Stimulated activated CD8-positive, alpha-beta memory T cell treated with anti-CD3 and anti-CD28 coated beads, Interleukin-4, amount 100 ng/mL, for 48 hours (primary cell): Measurements from ENCODE around the gene PLXNA2.

ENCODE experiments used
- DNase-seq: peaks from one replicate; pipeline ENCODE4 v3.0.0-alpha.2; 2020

The PLXNA2 gene, protein sequence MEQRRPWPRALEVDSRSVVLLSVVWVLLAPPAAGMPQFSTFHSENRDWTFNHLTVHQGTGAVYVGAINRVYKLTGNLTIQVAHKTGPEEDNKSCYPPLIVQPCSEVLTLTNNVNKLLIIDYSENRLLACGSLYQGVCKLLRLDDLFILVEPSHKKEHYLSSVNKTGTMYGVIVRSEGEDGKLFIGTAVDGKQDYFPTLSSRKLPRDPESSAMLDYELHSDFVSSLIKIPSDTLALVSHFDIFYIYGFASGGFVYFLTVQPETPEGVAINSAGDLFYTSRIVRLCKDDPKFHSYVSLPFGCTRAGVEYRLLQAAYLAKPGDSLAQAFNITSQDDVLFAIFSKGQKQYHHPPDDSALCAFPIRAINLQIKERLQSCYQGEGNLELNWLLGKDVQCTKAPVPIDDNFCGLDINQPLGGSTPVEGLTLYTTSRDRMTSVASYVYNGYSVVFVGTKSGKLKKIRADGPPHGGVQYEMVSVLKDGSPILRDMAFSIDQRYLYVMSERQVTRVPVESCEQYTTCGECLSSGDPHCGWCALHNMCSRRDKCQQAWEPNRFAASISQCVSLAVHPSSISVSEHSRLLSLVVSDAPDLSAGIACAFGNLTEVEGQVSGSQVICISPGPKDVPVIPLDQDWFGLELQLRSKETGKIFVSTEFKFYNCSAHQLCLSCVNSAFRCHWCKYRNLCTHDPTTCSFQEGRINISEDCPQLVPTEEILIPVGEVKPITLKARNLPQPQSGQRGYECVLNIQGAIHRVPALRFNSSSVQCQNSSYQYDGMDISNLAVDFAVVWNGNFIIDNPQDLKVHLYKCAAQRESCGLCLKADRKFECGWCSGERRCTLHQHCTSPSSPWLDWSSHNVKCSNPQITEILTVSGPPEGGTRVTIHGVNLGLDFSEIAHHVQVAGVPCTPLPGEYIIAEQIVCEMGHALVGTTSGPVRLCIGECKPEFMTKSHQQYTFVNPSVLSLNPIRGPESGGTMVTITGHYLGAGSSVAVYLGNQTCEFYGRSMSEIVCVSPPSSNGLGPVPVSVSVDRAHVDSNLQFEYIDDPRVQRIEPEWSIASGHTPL (N-terminal part only)

DNA sequence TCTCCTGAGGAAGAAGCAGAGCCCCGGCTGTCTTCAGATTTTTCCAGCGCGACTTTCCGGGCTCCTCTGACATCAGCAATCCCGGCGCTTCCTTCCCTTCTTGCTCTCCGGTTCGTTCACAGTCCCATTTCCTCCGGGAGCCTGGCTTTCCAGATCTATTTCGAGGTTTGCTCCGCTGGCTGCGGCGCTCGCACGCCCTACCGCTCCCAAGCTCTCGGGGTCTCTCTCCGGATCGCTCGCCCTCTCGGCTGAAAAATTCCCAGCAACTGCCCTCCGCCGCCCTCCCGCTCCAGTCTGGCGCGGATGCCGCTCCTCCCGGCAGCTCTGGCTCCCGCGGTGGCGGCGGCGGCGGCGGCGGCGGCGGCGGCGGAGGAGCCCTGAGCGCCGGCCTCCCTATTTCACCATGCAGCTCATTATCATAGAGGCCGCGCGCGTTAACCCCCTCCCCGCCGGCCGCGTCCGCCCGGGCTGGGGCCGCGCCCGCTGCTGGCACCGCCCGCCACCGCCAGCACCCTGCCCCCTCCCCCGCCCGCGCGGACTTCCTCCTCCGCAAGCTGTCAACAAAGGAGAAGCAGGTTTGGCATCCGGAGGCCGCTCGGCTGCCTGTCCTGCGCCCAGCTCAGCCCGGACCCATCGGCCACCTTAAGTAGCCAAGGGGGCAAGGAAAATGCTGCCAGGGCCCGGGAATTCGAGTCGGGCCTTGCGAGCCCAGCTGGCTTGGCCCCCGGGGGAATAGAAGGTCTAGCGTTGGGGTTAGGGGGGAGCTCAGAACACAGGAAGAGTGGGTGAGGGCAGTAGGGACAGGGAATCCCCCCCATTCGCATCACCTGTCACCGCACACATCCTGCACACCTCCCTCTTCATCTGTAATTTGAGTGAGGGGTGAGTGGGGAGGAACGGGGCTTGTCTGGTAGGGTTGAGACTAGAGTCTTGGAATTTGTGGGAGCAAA lies at the start of gene PLXNA2:
TSS of gene PLXNA2 (minus strand) at position 418 of the 950 bp plus-strand sequence. CDS start 26,462 bp downstream, outside the sequence.
- DNase-seq: peak; percentile 65

DNA sequence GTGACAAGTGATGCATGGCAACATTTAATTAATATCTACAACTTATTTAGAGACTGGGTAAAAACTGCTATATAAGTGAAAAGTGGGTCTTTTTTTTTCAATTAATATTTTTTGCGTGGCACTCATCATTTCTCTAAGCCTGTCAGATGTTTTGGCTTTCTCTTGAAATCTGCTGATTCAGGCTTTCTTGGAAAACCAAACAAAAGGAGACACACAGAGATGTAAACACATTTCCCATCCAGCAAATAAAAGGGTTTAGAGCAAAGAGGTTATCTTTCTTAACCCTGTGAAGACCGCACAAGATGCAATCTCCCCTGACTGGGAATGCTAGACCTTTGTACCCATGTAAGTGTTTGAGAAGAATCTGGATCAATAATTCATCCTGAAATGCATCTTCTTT lies 48.7 kb upstream of the PLXNA2 start:
- DNase-seq: no peak

DNA sequence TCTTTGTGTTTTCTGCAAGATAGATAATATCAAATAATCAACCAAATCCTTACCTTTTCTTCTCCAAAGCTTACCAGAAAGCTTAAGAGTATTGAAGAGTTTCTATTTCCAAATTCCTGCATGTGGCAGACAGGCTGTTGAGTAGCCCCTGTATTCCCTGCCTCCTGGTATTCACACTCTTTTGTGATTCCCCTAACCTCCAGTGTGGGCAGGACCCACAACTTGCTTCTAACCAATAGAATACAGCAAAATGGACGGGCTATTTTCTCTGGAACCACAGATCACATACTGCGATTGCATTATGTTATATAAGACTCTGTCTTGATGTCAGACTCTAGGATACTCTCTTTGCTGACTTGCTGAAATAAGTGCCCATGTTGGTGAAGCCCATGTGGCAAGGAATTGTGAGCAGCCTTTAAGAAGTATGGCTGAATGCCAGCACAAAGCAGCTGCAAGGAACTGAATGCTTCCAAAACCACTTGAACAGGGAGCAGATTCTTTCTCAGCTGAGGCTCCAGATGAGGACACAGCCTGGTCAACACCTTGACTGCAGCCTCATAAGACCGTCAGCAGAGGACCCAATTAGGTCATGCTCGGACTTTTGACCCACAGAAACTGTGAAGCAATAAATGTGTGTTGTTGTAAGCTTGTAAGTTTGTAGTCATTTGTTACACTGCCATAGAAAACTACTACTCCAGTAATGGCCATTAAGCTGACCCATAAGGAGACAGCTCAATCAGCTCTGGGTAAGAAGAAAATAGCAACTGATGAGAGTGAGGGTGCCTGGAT lies 47.9 kb upstream of the PLXNA2 start:
- no peak for DNase-seq

DNA sequence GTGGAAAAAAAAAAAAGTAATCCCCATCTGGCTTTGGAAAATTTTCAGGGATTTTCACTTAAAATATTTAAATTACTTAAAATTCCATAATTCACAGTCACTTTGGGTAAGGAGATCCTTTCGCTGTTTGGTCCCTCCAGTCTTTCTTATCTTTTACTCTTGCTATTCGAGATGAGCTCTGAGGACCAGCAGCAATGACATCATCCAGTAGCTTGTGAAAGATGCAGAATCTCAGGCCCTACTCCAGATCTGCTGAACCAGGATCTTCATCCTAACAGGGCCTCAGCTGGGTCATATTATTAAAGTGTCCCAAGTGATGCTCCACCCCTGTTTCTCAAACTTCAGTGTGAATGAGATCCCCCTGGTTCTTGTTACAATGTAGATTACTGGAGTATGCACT lies 46.9 kb upstream of the PLXNA2 start:
- no peak for DNase-seq

DNA sequence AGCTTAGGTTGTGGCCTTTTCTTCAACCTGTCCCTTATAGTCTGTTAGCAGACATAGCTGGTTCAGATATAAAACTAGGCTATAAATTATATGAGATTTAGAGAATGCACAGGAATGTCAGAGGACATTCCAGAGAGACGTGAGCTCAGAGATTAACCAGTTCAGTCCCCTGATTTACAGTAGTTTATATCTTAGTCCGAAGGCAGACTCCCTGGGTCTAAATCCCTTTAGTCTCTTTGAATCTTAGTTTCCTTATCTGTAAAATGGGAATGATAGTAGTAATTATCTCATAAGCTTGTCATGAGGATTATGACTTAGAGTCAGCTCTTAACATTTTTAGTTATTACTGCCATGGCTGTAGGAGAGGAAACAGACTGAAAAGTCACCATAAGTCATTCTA lies 45.5 kb upstream of the PLXNA2 start:
- no peak for DNase-seq

DNA sequence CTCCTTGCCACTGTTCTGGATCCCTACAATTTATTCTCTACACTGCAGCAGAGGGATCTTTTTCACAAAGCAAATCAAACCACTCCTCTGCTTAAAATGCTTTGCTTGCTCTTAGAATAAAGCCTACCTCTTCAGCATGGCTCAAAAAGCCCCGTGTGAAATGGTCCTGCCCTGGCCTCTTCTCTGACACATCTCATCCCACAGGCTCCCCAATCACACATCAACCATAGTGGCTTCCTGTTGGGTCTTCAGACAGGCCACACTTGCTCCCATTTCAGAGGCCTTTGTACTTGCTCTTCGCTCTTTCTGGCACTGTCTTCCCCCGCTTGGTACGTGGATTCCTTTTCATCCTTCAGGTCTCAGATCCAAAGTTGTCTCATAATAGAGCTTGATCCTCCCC lies 44.3 kb upstream of the PLXNA2 start:
- DNase-seq: no peak

DNA sequence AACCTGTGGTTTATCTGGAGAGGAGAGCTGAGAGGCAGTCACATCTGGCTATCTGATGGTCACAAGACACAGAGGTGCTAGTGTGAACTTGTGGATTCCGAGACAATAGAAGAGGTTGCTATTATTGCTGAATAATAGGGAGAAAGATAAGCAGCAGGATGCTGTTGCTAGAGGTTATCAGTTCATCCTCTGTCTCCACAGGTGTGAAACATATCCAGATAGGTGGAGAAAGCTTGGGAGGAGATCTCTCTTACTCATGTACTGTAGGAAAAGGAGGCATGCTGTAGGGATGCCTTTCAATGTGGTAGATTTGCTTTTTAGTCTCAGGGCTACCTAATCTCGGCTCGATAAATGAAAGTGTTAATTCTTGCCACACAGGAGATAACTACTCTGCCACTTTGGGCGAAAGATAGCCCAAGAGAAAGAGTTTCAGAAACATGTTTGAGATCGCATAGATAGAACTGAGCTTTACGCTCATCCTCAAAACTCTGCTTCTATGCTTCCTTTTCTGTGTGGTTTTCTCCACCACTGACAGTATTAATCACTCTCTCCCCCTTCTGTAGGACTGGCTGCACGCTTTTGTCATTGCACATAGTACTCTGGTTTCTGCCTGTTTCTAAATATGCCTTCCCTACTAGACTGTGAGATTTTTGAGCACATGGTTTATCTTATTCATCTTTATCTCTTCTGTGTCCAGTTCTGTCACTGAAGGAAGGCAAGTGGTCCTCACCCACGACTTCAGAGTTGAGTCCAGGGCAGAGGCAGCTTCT lies 36.7 kb upstream of the PLXNA2 start:
- DNase-seq: no peak

DNA sequence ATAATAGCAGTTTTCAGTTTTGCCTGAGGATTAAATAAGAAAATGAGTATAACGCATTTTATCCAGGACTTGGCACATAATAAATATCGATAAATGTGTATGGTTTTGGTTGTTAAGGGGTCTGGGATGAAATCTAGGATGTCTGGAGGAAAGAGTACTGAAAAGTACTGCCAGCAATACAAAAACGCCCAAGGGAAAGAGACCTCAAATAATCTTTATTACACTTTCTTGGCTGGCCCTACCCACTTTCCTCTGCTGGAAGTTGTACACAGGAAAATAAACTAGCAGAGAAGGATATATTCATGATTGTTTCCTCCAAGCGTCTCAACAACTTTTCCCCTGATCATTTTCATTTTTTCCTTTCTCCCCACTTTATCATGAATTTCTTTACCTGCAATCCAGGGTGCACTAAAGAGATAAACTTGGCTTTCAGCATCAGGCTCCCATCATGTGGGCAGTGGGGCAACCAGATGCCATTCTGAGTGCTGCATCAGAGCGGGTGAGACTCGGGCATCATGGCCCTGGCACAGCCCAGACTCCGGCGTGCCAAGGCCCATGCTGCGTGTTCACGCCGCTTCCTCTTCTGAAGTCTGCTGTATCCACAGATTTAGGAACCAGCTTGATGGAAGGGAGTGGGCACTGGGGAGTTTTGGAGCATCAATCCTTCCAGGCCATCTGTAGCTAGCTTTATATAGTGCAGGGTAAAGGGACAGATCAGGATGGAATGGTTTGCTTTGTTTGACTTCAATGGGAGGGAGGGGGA lies 35.8 kb upstream of the PLXNA2 start:
- DNase-seq: no peak

DNA sequence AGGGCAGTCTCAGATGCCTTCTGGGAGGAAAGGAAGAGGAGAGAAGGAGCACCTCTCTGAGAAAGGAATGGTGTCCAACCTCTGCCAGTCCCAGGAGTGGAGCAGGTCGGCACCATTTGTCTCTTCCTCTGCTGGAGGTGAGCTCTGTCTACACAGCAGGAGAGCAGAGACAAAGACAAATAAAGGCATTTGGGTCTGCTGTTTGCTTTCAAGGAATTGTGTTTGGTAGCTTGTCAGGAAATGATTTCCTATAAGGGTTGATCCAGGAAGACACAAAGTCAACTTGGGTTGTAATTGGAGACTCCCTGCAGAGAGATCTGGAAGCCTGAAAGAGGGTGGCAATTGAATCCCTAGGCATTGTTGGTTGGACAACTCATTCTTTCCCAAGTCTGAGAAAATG lies 34.5 kb upstream of the PLXNA2 start:
- DNase-seq: no peak

DNA sequence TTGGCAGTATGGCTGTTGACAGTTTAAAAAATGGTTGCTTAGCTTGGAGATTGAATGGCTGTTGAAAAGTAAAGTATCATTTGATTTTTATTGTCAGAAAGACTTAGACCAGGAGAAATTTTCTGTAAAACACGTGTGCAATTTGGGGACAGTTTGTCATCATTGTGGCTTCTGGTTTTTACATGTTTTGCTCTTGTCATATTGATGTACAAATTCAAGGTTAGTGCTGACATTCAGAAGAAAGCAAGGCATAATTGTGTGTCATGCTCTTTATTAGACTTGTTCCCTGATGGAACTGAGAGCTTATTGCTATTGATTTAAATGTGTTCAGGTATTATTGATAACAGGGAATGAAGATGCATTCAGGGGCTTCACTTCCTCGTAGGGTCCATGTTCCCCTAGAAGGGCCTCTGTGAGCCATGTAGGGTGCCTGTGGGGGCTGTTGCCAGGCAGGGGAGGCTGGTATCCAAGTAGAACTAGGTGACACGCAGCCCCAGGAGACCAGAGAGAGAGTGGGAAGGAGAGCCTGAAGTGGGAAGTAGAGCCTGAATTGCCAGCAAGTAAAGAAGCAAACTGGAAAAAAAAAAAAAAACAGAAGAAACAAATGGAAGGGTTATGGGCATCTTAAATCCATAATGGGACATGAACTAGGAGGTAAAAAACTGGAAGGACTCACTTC lies 32.7 kb upstream of the PLXNA2 start:
- no peak for DNase-seq

DNA sequence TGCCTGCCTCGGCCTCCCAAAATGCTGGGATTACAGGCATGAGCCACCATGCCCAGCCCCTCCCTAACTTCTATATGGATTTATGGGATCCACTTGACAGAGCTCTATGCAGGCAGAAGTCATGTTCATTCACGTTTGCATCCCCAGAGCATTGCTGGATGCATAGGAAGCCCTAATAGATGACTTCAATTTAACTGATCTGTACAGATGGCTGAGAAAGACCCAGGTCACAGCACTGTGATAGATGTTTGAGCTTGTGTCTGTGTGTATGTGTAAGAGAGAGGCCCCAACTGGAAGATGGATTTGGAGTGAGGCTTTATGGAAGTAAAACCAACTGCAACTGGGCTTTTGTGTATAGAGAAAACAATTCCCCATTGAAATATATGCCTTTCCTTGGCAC lies 30.9 kb upstream of the PLXNA2 start:
- no peak for DNase-seq

DNA sequence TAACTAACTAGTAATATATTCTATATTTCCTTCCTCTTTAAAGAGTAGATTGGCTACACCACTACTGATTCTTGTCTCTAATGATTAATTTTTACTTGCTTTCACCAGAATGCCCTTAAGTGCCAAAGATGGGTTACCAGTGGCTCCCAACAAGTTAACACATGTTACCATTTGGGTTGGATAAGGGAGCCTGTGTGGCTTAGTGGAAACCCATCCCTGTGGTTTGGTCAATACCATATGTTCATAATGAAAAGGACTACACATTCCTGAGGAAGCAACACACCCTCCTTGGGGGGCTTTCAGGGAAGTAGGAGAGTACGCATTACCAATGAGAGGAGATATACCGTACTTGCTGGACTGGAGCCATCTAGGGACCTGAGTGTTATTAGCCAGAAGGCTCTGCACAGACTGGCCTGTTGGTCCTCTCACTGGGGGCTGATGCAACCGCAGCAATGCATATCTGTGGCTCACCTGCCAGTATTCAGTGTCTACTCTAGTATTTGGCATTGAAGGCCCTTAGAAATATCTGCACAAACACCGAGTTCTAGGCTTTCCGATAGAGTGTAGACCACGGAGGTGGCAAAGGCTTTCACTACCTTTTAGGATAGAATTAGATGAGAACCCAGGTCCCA lies 29.3 kb upstream of the PLXNA2 start:
- DNase-seq: no peak

DNA sequence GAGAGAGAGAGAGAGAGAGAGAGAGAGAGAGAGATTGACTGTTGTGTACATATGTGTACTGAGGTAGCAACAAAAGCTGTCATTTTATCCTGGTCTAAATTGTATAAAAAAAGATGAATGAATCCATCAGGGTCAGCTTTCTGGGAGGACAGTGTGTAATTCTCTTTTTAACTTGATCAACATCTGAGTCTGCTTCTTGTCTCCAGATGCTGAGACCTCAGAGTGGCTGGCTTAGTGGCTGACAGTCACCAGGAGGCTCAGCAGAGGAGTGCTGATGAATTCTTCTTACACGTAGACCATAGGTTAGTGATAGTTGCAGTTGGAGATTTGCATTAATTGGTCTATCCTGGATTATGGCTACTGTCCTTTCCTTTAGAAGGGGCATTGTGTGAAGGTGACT lies 28.5 kb upstream of the PLXNA2 start:
- DNase-seq: no peak

DNA sequence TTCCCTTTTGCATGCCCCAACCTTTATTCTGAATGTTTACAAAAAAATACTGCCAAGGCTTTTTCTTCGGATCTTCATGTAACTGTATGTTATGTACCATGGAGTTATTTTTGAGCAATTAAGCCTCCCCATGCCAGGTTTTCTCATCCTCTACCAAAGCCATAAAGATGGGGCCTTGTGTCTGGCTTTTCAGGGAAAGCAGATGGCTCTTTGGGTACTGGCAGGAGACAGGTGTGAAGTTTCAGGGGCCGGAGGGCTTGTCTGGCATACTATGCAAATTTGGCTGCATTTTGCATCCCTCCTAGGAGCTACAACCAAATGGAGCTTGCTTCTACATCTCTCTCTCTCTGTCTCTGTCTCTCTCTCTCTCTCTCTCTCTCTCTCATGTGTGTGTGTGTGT lies 28.1 kb upstream of the PLXNA2 start:
- DNase-seq: no peak

DNA sequence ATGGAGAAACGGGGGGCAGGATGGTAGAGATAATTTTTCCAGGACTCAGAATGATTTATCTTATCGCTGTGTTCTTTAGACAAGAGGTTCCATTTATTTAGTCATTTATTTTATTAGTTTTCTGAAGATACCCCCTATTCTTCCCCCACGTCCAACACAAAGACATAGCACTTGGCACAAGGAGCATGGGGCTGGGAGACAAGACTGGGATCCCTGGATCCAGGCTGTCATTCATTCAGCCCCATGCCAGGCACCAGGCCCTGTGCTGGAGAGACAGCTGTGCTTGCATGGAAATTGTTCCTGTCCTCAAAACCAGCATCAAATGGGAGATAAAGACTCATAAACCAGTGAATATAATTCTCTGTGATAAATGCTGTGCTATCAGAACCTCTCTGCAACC lies 27.1 kb upstream of the PLXNA2 start:
- no peak for DNase-seq

DNA sequence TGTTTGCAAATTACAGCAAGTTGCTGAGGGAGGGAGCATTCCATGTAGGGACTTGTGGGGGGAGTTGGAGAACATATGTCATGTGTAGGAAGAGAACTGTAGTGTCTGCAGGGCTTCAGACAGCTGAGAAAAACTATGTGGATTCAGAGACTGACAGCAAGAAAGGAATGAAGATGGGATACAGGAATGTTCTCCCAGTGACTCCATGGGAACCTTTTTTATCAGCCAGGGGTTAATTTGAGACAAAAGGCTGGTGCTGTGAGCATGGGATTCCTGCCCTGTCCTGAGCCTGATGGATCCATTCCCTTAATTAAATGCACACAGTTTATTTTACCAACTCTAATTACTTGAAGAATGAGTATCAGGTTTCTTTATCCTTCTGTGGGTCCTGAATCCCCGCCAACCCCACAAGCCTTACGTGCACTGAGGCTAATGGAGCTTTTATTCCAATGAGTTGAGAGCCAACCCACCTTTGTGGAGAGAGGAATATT lies 26.5 kb upstream of the PLXNA2 start:
- no peak for DNase-seq

DNA sequence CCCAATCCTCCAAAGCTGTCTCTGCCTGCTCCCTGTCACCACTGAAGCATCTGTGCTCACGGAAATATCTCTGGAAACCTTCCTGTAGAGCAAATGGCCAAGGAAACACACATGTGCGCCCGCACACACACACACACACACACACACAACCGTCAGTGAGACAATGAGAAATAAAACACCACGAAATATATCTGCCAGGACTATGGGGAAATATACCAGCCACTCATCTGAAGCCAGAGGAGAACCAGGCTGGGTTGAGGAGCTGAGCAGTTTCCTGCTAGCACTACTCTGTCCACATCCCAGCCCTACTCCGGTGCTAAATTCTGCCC lies 25.1 kb upstream of the PLXNA2 start:
- DNase-seq: no peak

DNA sequence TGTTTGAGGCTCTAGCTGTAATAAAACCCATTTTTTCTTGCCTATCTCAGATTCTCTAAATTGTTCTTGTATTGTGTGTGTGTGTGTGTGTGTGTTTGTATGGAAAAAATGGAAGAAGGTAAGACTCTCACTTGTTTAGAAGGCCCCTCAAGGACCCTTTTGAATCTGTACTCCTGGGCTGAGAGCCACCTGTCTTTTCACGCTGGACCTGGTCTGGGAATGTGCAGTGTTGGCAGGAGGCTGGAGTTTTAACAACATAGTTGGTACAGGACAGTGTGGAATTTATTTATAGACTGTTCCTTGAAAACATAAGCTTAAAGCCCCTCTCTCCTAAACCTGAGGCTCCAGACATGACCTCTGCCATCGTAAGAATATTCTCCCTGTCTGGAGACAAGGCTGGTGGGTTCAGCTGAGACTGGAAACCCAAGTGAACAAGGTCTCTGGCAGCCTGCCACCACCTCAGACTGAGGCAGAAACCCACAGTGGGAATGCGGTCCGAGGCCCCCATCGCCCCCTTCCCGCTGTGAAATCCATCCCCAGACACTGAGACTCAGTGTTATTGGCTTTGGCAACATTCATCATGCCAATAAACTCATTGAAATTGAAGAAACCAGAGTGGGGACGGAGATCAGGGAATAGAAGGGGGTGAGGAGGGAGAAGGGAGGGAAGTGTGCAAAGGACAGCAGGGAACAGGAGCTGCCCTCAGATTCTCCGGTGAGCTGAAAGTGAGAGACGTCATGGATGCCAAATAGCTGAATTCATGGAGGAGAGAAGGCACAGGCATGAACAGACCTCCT lies 24.6 kb upstream of the PLXNA2 start:
- DNase-seq: no peak
